Esophagus muscularis mucosa (tissue), 4 donors: ENCODE results near the gene PRR23E. TPM values are rescaled to one million over a fixed set of nuclear protein-coding genes. Genes with fewer than 3 reads are reported as not detected.

Source experiments
- DNase-seq: peaks from one replicate; pipeline ENCODE4 v3.0.0-alpha.2; 2017; ENCODE audit errors: extremely low spot score
- H3K27ac ChIP-seq, 4 donors: fragments of 200-600 bp; sonication (generic); replicated peaks in 1 of 4; 1 replicate in 3 of 4; 2 replicates in 1 of 4; pipeline ENCODE4 v1.5.1; 2016 to 2019; ENCODE audit warnings: mild to moderate bottlenecking in 1 of 4
- H3K27me3 ChIP-seq, 4 donors: fragments of 200-600 bp; sonication (generic); one replicate each; pipeline versions ENCODE4 v1.5.1 to v1.6.0; 2016 to 2019
- H3K36me3 ChIP-seq, 4 donors: fragments of 200-600 bp; sonication (generic); one replicate each; pipeline ENCODE4 v1.5.1; 2016 to 2019
- H3K4me1 ChIP-seq, 4 donors: fragments of 200-600 bp; sonication (generic); one replicate each; pipeline ENCODE4 v1.5.1; 2016 to 2019
- H3K4me3 ChIP-seq, 4 donors: fragments of 200-600 bp; sonication (generic); 1 replicate in 2 of 4; 2 replicates in 2 of 4; pipeline ENCODE4 v1.5.1; 2016 to 2019; ENCODE audit warnings: mild to moderate bottlenecking in 4 of 4, moderate library complexity in 1 of 4
- H3K9me3 ChIP-seq, 4 donors: fragments of 200-600 bp; sonication (generic); 1 replicate in 3 of 4; 2 replicates in 1 of 4; pipeline ENCODE4 v1.5.1; 2016 to 2019
- EP300 ChIP-seq: sonication (generic); formaldehyde crosslinking; IDR thresholded peaks from one replicate; pipeline ENCODE4 v1.6.1; 2017; ENCODE audit warnings: antibody characterized with exemption
- POLR2A ChIP-seq: fragments of 450-650 bp; IDR thresholded peaks from one replicate; pipeline ENCODE4 v1.6.1; 2017; ENCODE audit warnings: antibody characterized with exemption, moderate library complexity, mild to moderate bottlenecking, low read depth
- POLR2AphosphoS5 ChIP-seq, 2 donors: sonication (generic); formaldehyde crosslinking; IDR thresholded peaks; one replicate each; pipeline ENCODE4 v1.6.1; 2017; ENCODE audit warnings: antibody characterized with exemption in 2 of 2
- WGBS: methylation state at CpG from one replicate; pipeline ENCODE4 v1.1.5; 2018; 5-methylcytosine and 5-hydroxymethylcytosine counted together
- intact Hi-C: fragments of 100-400 bp; cut with DNase I; formaldehyde crosslinking; loops from one replicate; pipeline ENCODE4 v1.15.1; 2023
- total RNA-seq, 4 donors: library from RNA; depleted of rRNA; stranded (reverse); fragments of >200 nt; gene quantifications; one replicate each; pipeline versions ENCODE4 v1.1.0 to v1.2.1, GENCODE V29; 2016
- TF ChIP-seq, protein P1 (sequence below), 3 experiments: fragments of 200-600 bp in 2 of 3; fragments of 450-650 bp in 1 of 3; sonication (generic) in 2 of 3; IDR thresholded peaks; one replicate each; pipeline ENCODE4 v1.5.1; 2017 to 2019; ENCODE audit warnings: antibody characterized with exemption in 3 of 3, mild to moderate bottlenecking in 2 of 3, moderate library complexity in 1 of 3

The PRR23E gene
- total RNA-seq, 4 donors from 2014 or later: not detected

GRCh38 chr3:127226457-127226856 lies 33.5 kb downstream of the PRR23E start:
- H3K36me3 ChIP-seq: no peaks in the 10 kb centered on the region
- H3K4me3 ChIP-seq: no peak overlapping the region
- no peak overlapping the region for H3K27ac ChIP-seq
- intact Hi-C loops: no loop called here
- H3K4me1 ChIP-seq: no peaks in the 10 kb centered on the region
- WGBS: 58% methylated on average over 3 of the region's 3 CpGs
- TF ChIP-seq, protein P1, sequence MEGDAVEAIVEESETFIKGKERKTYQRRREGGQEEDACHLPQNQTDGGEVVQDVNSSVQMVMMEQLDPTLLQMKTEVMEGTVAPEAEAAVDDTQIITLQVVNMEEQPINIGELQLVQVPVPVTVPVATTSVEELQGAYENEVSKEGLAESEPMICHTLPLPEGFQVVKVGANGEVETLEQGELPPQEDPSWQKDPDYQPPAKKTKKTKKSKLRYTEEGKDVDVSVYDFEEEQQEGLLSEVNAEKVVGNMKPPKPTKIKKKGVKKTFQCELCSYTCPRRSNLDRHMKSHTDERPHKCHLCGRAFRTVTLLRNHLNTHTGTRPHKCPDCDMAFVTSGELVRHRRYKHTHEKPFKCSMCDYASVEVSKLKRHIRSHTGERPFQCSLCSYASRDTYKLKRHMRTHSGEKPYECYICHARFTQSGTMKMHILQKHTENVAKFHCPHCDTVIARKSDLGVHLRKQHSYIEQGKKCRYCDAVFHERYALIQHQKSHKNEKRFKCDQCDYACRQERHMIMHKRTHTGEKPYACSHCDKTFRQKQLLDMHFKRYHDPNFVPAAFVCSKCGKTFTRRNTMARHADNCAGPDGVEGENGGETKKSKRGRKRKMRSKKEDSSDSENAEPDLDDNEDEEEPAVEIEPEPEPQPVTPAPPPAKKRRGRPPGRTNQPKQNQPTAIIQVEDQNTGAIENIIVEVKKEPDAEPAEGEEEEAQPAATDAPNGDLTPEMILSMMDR (IDR thresholded peaks at IDR 0.05): no peak
- TF ChIP-seq EP300: no peak
- no peak for TF ChIP-seq POLR2AphosphoS5 (IDR thresholded peaks at IDR 0.05)
- no peak for TF ChIP-seq POLR2A
- H3K9me3 ChIP-seq: peaks cover 0 to 39% (median 17%) of the 10 kb centered on the region in 4 donors
- peaks cover 0 to 38% (median 0%) of the 10 kb centered on the region in 4 donors for H3K27me3 ChIP-seq
- DNase-seq: peak; percentile 60

DNA sequence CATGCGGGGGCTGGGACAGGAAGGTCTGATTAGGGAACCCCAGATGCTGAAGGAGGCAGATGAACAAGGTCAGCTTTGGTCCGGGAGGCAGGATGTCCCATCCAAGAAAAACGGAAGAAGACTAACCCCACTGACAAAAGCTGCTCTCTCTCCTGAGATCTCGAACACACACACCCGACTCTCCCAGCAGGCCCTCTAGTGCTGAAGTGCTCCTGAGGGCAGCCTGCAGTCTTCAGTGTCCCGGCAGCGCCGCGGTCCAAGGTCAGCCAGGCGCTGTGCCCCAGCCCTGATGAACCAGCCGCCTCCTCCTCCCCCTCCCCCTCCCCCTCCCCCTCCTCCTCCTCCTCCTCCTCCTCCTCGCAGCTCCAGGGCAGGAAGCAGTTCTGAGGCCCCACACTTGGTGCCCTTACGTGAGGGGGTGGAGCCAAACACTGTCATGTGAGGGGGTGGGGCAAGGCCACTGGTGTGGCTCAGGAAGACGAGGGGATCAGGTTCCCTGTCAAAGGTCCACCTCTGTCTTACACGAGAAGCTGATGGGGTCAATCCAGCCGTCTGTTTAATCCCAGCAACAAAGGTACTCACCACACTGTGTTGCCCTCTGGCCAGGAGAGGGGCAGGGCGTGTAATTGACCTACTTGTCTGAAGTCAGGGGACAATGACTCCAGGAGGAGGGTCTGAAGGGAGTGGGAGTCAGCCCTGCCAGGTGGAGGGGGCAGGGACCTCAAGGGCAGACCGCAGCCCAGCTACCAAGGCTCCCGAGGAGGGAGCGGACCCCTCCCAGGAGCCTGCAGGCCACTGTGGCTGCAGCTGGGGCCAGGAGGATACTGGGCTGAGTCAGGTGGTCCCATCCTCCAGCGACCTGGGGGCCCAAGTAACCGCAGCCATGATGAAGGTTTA lies 34.3 kb downstream of the PRR23E start:
- Histone ChIP-seq H3K9me3 (peaks cover 0 to 43% (median 17%) of the 10 kb centered on the region in 4 donors), H3K27me3 (peaks cover 0 to 44% (median 0%) of the 10 kb centered on the region in 4 donors), H3K4me3 (no peak overlapping the region), H3K27ac (no peak overlapping the region), H3K4me1 (no peaks in the 10 kb centered on the region), H3K36me3 (no peaks in the 10 kb centered on the region)
- WGBS: 42% methylated on average over 14 of the region's 22 CpGs
- intact Hi-C loops: no loop called here
- DNase-seq: peak; percentile 85
- TF ChIP-seq, protein P1 (IDR thresholded peaks at IDR 0.05): no peak
- no peak for TF ChIP-seq POLR2A
- TF ChIP-seq POLR2AphosphoS5 (IDR thresholded peaks at IDR 0.05): no peak
- TF ChIP-seq EP300: no peak

DNA sequence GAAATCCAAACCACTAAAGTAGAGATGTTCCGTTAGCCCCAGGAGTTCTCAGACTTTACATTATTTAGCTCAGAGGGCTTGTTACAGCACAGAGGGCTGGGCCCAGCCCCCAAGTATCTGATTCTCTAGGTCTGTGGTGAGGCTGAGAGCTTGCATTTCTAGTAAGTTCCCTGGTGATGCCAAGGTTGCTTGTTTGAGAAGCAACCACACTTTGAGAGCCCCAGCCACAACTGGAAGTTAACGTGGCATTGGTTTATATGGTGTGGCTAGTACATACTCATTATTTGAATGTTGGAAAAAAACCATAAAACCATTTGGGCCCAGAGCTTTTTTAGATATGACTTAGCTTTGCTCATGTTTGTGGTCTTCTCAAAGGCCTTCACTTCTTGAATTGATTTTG lies 35.9 kb downstream of the PRR23E start:
- Histone ChIP-seq H3K36me3 (no peaks in the 10 kb centered on the region), H3K27ac (no peak overlapping the region), H3K4me3 (no peak overlapping the region), H3K4me1 (no peaks in the 10 kb centered on the region), H3K9me3 (peaks cover 0 to 43% (median 17%) of the 10 kb centered on the region in 4 donors), H3K27me3 (peaks cover 0 to 42% (median 0%) of the 10 kb centered on the region in 4 donors)
- TF ChIP-seq, protein P1 (IDR thresholded peaks at IDR 0.05): no peak
- TF ChIP-seq POLR2A (no peak), POLR2AphosphoS5 (IDR thresholded peaks at IDR 0.05) (no peak), EP300 (no peak)
- peak; percentile 79 for DNase-seq
- intact Hi-C loops: no loop called here
- 79% methylated on average over 2 of the region's 2 CpGs for WGBS

- TF ChIP-seq, protein P1 (IDR thresholded peaks at IDR 0.05): no peak
- TF ChIP-seq POLR2AphosphoS5 (IDR thresholded peaks at IDR 0.05) (no peak), POLR2A (no peak), EP300 (no peak)
- 33% methylated on average over 3 of the region's 3 CpGs for WGBS
- no peak overlapping the region for H3K27ac ChIP-seq
- H3K9me3 ChIP-seq: peaks cover 0 to 25% (median 7%) of the 10 kb centered on the region in 4 donors
- H3K36me3 ChIP-seq: no peaks in the 10 kb centered on the region
- H3K4me1 ChIP-seq: no peaks in the 10 kb centered on the region
- DNase-seq: no peak
- H3K4me3 ChIP-seq: no peak overlapping the region
- intact Hi-C loops: no loop called here
- peaks cover 0 to 13% (median 0%) of the 10 kb centered on the region in 4 donors for H3K27me3 ChIP-seq
Measured at GRCh38 chr3:127233371-127233770, 40.4 kb downstream of the PRR23E start.
